ENCODE data around the gene SEC22C. TPM values are rescaled to one million over a fixed set of nuclear protein-coding genes. Genes with fewer than 3 reads are reported as not detected.

Gene SEC22C
- total and polyA plus RNA-seq, 2 of the 13 experiments (the other 11 are each of a cell fraction or from before 2014, with no cell fraction given) = 20.0 to 40.0 TPM

GRCh38 chr3:42600111-42600957 lies 18.6 kb upstream of the SEC22C start, which contains the start of gene NKTR (continued):
- TF ChIP-seq JUN (CRISPR knock-in tag; IDR thresholded peaks at IDR 0.05) (no peak), ZNF713 (CRISPR knock-in tag; IDR thresholded peaks at IDR 0.05) (no peak), SP140L (CRISPR knock-in tag; IDR thresholded peaks at IDR 0.05; ENCODE audit: borderline replicate concordance) (no peak), ZFYVE20 (CRISPR knock-in tag; IDR thresholded peaks at IDR 0.05; ENCODE audit: borderline replicate concordance, low read depth) (no peak), SMARCE1 (IDR thresholded peaks at IDR 0.05; ENCODE audit: borderline replicate concordance) (no peak), DMAP1 (CRISPR knock-in tag; IDR thresholded peaks at IDR 0.05) (peak; percentile 95), POLR2G (IDR thresholded peaks at IDR 0.05; ENCODE audit: low read depth, low read length) (peak; percentile 93), ZNF781 (CRISPR knock-in tag; IDR thresholded peaks at IDR 0.05; ENCODE audit: borderline replicate concordance, not compliant biosample characterization) (no peak), NRL (CRISPR knock-in tag; IDR thresholded peaks at IDR 0.05; ENCODE audit: borderline replicate concordance) (no peak), FOXC1 (CRISPR knock-in tag; IDR thresholded peaks at IDR 0.05; ENCODE audit: borderline replicate concordance) (peak; percentile 85; the same call in 1 of the 2 replicates), ZNF776 (CRISPR knock-in tag; IDR thresholded peaks at IDR 0.05) (no peak), RFXAP (CRISPR knock-in tag; IDR thresholded peaks at IDR 0.05; ENCODE audit: borderline replicate concordance) (0 out of 2 replicates have a peak, but pooled peaks have one; percentile 62), EEA1 (CRISPR knock-in tag; IDR thresholded peaks at IDR 0.05; ENCODE audit: borderline replicate concordance) (peak; percentile 68; the same call in 1 of the 2 replicates), ZNF574 (CRISPR knock-in tag; IDR thresholded peaks at IDR 0.05) (peak; percentile 40), ZFP41 (CRISPR knock-in tag; IDR thresholded peaks at IDR 0.05; ENCODE audit: borderline replicate concordance) (no peak), HMG20A (CRISPR knock-in tag; IDR thresholded peaks at IDR 0.05; ENCODE audit: borderline replicate concordance) (0 out of 2 replicates have a peak, but pooled peaks have one; percentile 7), ZNF580 (CRISPR knock-in tag; IDR thresholded peaks at IDR 0.05; ENCODE audit: borderline replicate concordance, low read depth) (0 out of 2 replicates have a peak, but pooled peaks have one; percentile 10), ZNF629 (CRISPR knock-in tag; conservative IDR thresholded peaks at IDR 0.05) (no peak), ETS1 (CRISPR knock-in tag; IDR thresholded peaks at IDR 0.05) (no peak), AGO2 (optimal IDR thresholded peaks at IDR 0.05; ENCODE audit: low read depth, low read length) (peak; percentile 79), ZNF101 (CRISPR knock-in tag; IDR thresholded peaks at IDR 0.05; ENCODE audit: borderline replicate concordance, low read depth) (no peak), ZNF552 (CRISPR knock-in tag; IDR thresholded peaks at IDR 0.05; ENCODE audit: borderline replicate concordance) (0 out of 2 replicates have a peak, but pooled peaks have one; percentile 11), HNF4G (IDR thresholded peaks at IDR 0.05; ENCODE audit: borderline replicate concordance, low read depth, low read length) (no peak), HNF4G (CRISPR knock-in tag; IDR thresholded peaks at IDR 0.05; ENCODE audit: borderline replicate concordance, low read depth) (no peak), ASH2L (IDR thresholded peaks at IDR 0.05; ENCODE audit: insufficient read length, low read depth, low read length) (peak; percentile 93), ATAD3A (CRISPR knock-in tag; IDR thresholded peaks at IDR 0.05) (no peak; the same call in 1 of the 2 replicates)

Data from HepG2 (cell line).